ENCODE results near the gene HIC1.
A peak's percentile ranks its signal among the peaks of the same experiment; 100 is the strongest.

HIC1 gene

DNA sequence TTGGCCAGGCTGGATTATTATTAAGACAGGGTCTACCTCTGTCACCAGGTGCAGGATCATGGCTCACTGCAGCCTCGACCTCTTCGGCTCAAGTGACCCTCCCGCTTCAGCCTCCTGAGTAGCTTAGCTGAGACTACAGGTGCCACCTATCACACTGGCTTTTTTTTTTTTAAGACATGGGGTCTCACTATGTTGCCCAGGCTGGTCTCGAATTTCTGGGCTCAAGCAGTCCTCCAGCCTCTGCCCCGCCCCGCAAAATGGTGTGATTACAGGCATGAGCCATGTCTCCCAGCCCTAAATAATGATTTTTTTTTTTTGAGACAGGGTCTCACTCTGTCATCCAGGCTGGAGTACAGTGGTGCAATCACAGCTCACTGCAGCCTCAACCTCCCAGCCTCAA lies 7.3 kb upstream of the HIC1 start:
- no peak for DNase-seq (ENCODE audit: low spot score)
- TF ChIP-seq, protein P1, sequence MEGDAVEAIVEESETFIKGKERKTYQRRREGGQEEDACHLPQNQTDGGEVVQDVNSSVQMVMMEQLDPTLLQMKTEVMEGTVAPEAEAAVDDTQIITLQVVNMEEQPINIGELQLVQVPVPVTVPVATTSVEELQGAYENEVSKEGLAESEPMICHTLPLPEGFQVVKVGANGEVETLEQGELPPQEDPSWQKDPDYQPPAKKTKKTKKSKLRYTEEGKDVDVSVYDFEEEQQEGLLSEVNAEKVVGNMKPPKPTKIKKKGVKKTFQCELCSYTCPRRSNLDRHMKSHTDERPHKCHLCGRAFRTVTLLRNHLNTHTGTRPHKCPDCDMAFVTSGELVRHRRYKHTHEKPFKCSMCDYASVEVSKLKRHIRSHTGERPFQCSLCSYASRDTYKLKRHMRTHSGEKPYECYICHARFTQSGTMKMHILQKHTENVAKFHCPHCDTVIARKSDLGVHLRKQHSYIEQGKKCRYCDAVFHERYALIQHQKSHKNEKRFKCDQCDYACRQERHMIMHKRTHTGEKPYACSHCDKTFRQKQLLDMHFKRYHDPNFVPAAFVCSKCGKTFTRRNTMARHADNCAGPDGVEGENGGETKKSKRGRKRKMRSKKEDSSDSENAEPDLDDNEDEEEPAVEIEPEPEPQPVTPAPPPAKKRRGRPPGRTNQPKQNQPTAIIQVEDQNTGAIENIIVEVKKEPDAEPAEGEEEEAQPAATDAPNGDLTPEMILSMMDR (IDR thresholded peaks at IDR 0.05; ENCODE audit: borderline replicate concordance, control extremely low read depth, extremely low read depth, insufficient read depth, missing control alignments) = no peak
- in situ Hi-C loops (cut with MboI; ENCODE audit: low sequenced_read_pairs, unreplicated experiment) = loop anchor here (25.0 kb wide), 1 partner anchor 335 kb away; the partner anchor contains the start of genes TLCD2 and WDR81

DNA sequence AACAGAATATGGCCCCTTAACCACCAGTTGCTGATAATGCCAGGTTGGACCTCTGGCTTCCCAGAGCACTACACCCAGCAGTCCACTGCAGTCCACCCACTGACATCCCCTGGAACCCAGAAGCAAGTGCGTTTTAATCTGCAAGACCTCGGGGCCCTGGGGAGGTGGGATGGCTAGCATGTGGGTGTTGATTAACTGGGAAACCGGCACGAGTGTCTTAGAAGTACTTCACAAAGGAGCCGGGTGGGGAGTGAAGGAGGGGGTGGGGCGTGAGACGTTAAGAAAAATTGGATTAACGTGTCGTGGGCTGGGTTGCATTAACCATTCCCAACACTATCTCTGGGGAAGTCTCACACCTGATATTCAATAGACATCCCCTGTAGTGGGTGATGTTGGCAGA lies 6.1 kb upstream of the HIC1 start:
- in situ Hi-C loops (cut with MboI; ENCODE audit: low sequenced_read_pairs, unreplicated experiment) = loop anchor here (25.0 kb wide), 1 partner anchor 337 kb away; the partner anchor contains the start of genes TLCD2 and WDR81
- DNase-seq (ENCODE audit: low spot score) = no peak
- TF ChIP-seq, protein P1 (IDR thresholded peaks at IDR 0.05; ENCODE audit: borderline replicate concordance, control extremely low read depth, extremely low read depth, insufficient read depth, missing control alignments) = no peak

- in situ Hi-C loops (cut with MboI; ENCODE audit: low sequenced_read_pairs, unreplicated experiment) = loop anchor here (25.0 kb wide), 1 partner anchor 337 kb away; the partner anchor contains the start of genes TLCD2 and WDR81
- peak; percentile 91 for DNase-seq (ENCODE audit: low spot score)
- TF ChIP-seq, protein P1 (IDR thresholded peaks at IDR 0.05; ENCODE audit: borderline replicate concordance, control extremely low read depth, extremely low read depth, insufficient read depth, missing control alignments) = no peak
Measured at GRCh38 chr17:2049333-2050299, 5.3 kb upstream of the HIC1 start.

GRCh38 chr17:2050300-2051060 lies 4.4 kb upstream of the HIC1 start:
- TF ChIP-seq, protein P1 (IDR thresholded peaks at IDR 0.05; ENCODE audit: borderline replicate concordance, control extremely low read depth, extremely low read depth, insufficient read depth, missing control alignments) = no peak
- in situ Hi-C loops (cut with MboI; ENCODE audit: low sequenced_read_pairs, unreplicated experiment) = no loop called here
- DNase-seq (ENCODE audit: low spot score) = peak; percentile 80

DNA sequence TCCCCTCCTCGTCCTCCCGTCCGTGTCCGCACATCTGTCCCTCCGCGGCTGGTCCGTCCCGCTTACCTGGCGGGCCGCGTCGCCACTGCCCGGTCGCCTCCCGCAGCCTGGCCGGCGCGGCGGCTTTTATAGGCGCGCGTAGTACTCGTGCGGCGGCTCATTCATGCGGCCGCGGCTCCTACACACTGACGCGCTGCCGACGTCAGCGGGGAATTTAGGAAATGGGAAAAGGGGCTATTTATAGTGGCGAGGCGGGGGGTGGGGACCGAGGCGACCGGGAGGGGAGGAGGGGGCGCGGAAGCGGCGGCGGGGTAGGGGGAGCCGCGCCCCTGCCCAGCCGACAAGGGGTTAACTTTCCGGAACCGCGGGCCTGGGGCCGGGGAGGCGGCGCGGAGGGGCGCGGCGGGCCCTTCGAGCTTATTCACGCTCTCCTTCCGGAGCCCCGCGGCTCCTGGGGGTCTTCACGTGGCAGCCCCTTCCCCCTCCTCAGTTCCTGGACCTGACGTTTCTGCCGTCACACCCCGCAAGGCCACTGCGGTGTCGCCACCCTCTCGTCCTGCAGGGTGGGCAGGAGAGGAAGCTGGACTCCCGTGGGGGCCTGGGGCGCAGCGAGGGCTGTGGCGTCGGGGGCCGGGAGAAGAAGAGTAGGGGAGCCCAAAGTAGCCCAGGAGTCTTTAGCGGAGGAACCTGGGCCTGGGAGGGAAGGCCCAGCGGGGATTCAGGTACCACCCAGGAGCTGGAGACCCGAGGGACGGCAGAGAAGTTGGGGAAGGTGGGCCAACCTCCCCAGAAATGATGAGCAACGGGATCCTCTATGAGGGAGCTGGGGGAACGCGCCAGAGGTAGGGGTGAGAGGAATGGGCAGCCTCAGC lies 3.6 kb upstream of the HIC1 start:
- no peak for DNase-seq (ENCODE audit: low spot score)
- in situ Hi-C loops (cut with MboI; ENCODE audit: low sequenced_read_pairs, unreplicated experiment) = no loop called here
- TF ChIP-seq, protein P1 (IDR thresholded peaks at IDR 0.05; ENCODE audit: borderline replicate concordance, control extremely low read depth, extremely low read depth, insufficient read depth, missing control alignments) = no peak

Data from GM13976 (cell line).